GM21390 (cell line): ENCODE data around the gene RNASET2.
A peak's percentile ranks its signal among the peaks of the same experiment; 100 is the strongest.

Source experiments
- ATAC-seq: cut with Tn5 transposase; IDR thresholded peaks from one replicate; pipeline ENCODE4 v1.9.1; 2021; ENCODE audit not compliant: unreplicated experiment

The RNASET2 gene

GRCh38 chr6:166956444-166957086 lies at the start of gene RNASET2:
Gene RNASET2, minus strand, starts transcription at chr6:166956550. Its CDS starts 368 bp downstream, at chr6:166956182.
- peak; percentile 61 for ATAC-seq

- no peak for ATAC-seq
Observed at GRCh38 chr6:167005350-167006159, 49.2 kb upstream of the RNASET2 start.

GRCh38 chr6:167000759-167001158 lies 44.4 kb upstream of the RNASET2 start:
- no peak for ATAC-seq

GRCh38 chr6:166999884-167000253 lies 43.5 kb upstream of the RNASET2 start:
- no peak for ATAC-seq

GRCh38 chr6:166999145-166999883 lies 43.0 kb upstream of the RNASET2 start, which contains the start of gene CEP43:
Gene CEP43, plus strand, starts transcription at chr6:166999397. Its CDS starts 16 bp downstream, at chr6:166999413.
- peak; percentile 87 for ATAC-seq

- peak; percentile 12 for ATAC-seq
Observed at GRCh38 chr6:166998256-166999144, 42.1 kb upstream of the RNASET2 start.

- peak; percentile 29 for ATAC-seq
Observed at GRCh38 chr6:166997768-166998255, 41.5 kb upstream of the RNASET2 start.

GRCh38 chr6:166997348-166997747 lies 41.0 kb upstream of the RNASET2 start:
- no peak for ATAC-seq

- no peak for ATAC-seq
Observed at GRCh38 chr6:166996406-166996805, 40.1 kb upstream of the RNASET2 start.

GRCh38 chr6:166989427-166990032 lies 33.2 kb upstream of the RNASET2 start:
- peak; percentile 68 for ATAC-seq

- no peak for ATAC-seq
Observed at GRCh38 chr6:166988674-166989201, 32.4 kb upstream of the RNASET2 start.

GRCh38 chr6:166987930-166988329 lies 31.6 kb upstream of the RNASET2 start:
- ATAC-seq, result no peak

GRCh38 chr6:166987448-166987847 lies 31.1 kb upstream of the RNASET2 start:
- ATAC-seq, result no peak

GRCh38 chr6:166980738-166981137 lies 24.4 kb upstream of the RNASET2 start:
- ATAC-seq, result no peak

GRCh38 chr6:166977621-166978525 lies 21.5 kb upstream of the RNASET2 start:
- no peak for ATAC-seq

GRCh38 chr6:166976636-166977035 lies 20.3 kb upstream of the RNASET2 start:
- ATAC-seq, result no peak

- ATAC-seq, result no peak
Observed at GRCh38 chr6:166972101-166972500, 15.8 kb upstream of the RNASET2 start.

GRCh38 chr6:166971271-166971670 lies 14.9 kb upstream of the RNASET2 start:
- ATAC-seq, result no peak

GRCh38 chr6:166970776-166971175 lies 14.4 kb upstream of the RNASET2 start:
- ATAC-seq, result no peak
